HEK293 (cell line): ENCODE data around the gene CADM1.

Experiments
- ZBTB17 ChIP-seq: fragments of 450-650 bp; formaldehyde crosslinking; IDR thresholded peaks from 2 replicates; pipeline ENCODE4 v1.5.1; 2016; ENCODE audit warnings: missing biosample characterization, missing genetic modification characterization
- ZNF221 ChIP-seq: fragments of 450-650 bp; formaldehyde crosslinking; IDR thresholded peaks from 2 replicates; pipeline ENCODE4 v1.5.1; 2017; ENCODE audit warnings: missing biosample characterization, missing genetic modification characterization, borderline replicate concordance
- ZNF274 ChIP-seq, 2 experiments: fragments of 200-500 bp in 1 of 2; fragments of 450-650 bp in 1 of 2; sonication (Bioruptor generic) in 1 of 2; formaldehyde crosslinking in 1 of 2; IDR thresholded peaks; 2 replicates each; pipeline versions ENCODE4 v1.5.1 to v1.6.1; 2014 to 2016; ENCODE audit warnings: borderline replicate concordance in 1 of 2, inconsistent platforms in 1 of 2, low read length in 1 of 2, missing biosample characterization in 1 of 2, missing genetic modification characterization in 1 of 2
- ZNF670 ChIP-seq: fragments of 450-650 bp; formaldehyde crosslinking; IDR thresholded peaks from 2 replicates; pipeline ENCODE4 v1.5.1; 2016; ENCODE audit warnings: missing biosample characterization, missing genetic modification characterization, low read depth
- ZNF76 ChIP-seq: fragments of 450-650 bp; formaldehyde crosslinking; IDR thresholded peaks from 2 replicates; pipeline ENCODE4; 2016; ENCODE audit warnings: low read depth, missing biosample characterization, missing genetic modification characterization, borderline replicate concordance
- ZSCAN16 ChIP-seq: fragments of 450-650 bp; formaldehyde crosslinking; IDR thresholded peaks from 2 replicates; pipeline ENCODE4 v1.5.1; 2016; ENCODE audit warnings: missing biosample characterization, missing genetic modification characterization
- TF ChIP-seq, protein P1 (sequence below): fragments of 450-650 bp; formaldehyde crosslinking; IDR thresholded peaks from 2 replicates; pipeline ENCODE4 v1.5.1; 2016; ENCODE audit warnings: missing biosample characterization, missing genetic modification characterization

DNA sequence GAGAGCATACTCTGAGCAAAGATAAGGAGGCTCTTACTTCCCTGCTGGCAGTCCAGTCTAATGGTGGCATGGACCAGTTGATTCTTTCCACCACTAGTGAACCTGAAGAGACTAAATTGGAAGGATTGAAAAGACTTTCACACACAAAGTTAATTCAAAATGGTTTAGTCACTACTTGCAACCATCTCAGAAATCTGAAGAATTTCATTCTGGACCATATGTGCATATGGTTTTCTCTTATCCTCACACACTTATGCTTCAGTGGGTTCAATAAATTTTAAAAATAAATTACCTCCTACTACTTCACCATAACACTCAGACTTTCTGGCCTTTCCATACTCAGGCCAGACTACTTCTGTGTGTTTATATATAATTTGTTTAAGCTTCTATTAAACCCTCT lies 44.7 kb downstream of the CADM1 start:
- no peak for TF ChIP-seq ZBTB17 (tag by site-specific recombination)
- no peak for TF ChIP-seq ZNF670
- TF ChIP-seq, protein P1, sequence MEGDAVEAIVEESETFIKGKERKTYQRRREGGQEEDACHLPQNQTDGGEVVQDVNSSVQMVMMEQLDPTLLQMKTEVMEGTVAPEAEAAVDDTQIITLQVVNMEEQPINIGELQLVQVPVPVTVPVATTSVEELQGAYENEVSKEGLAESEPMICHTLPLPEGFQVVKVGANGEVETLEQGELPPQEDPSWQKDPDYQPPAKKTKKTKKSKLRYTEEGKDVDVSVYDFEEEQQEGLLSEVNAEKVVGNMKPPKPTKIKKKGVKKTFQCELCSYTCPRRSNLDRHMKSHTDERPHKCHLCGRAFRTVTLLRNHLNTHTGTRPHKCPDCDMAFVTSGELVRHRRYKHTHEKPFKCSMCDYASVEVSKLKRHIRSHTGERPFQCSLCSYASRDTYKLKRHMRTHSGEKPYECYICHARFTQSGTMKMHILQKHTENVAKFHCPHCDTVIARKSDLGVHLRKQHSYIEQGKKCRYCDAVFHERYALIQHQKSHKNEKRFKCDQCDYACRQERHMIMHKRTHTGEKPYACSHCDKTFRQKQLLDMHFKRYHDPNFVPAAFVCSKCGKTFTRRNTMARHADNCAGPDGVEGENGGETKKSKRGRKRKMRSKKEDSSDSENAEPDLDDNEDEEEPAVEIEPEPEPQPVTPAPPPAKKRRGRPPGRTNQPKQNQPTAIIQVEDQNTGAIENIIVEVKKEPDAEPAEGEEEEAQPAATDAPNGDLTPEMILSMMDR (tag by site-specific recombination) = no peak
- TF ChIP-seq ZNF274 (IDR thresholded peaks at IDR 0.05; ENCODE audit: low read length) = no peak
- TF ChIP-seq ZNF274 (tag by site-specific recombination; IDR thresholded peaks at IDR 0.05; ENCODE audit: borderline replicate concordance) = no peak
- no peak for TF ChIP-seq ZSCAN16 (tag by site-specific recombination)
- no peak for TF ChIP-seq ZNF221 (tag by site-specific recombination)
- TF ChIP-seq ZNF76 (tag by site-specific recombination) = no peak
